GM12878 (cell line): ENCODE results near the gene ATP5PB. TPM values are rescaled to one million over a fixed set of nuclear protein-coding genes. Genes with fewer than 3 reads are reported as not detected.

Experiments used
- ATAC-seq: fragments of 200-7000 bp; cut with Tn5 transposase; 3 replicates; pipeline ENCODE4 v1.9.1; 2020; ENCODE audit warnings: mild to moderate bottlenecking, moderate library complexity
- BruUV-seq: library from RNA; stranded (reverse); fragments of 400-500 nt; replicated peaks from 2 replicates; lab custom pipeline; 2021; lab: Mats Ljungman, UMichigan
- CTCF ChIA-PET: fragments of 300-600 bp; sonication (Branson Sonifier 250); formaldehyde crosslinking; extraction: SDS; loops from one replicate; lab custom pipeline; 2021; ENCODE audit warnings: inconsistent platforms; lab: Yijun Ruan, JAX
- POLR2A ChIA-PET: fragments of 350-600 bp; formaldehyde crosslinking; extraction: SDS; loops from one replicate; lab custom pipeline; 2021; ENCODE audit warnings: inconsistent platforms; lab: Charles Lee
- RAD21 ChIA-PET: fragments of 300-600 bp; sonication (Branson Sonifier 250); formaldehyde crosslinking; loops from one replicate; lab custom pipeline; 2023; ENCODE audit warnings: antibody characterized with exemption; ENCODE audit not compliant: unreplicated experiment; lab: Charles Lee
- SMC1A ChIA-PET: fragments of 300-600 bp; sonication (Branson Sonifier 250); formaldehyde crosslinking; loops from one replicate; lab custom pipeline; 2023; ENCODE audit not compliant: unreplicated experiment, uncharacterized antibody; lab: Charles Lee
- DNase-seq: peaks from one replicate; pipeline ENCODE4 v3.0.0-alpha.2; 2011; ENCODE audit warnings: low read depth, low spot score
- FAIRE-seq: peaks from 3 replicates; lab custom pipeline; 2011; peaks lifted over from hg19 to GRCh38; lab: Jason Lieb, UNC
- H2AFZ ChIP-seq: 2 replicates; pipeline ENCODE4 v1.6.0; 2011; ENCODE audit warnings: low read depth, low read length, control low read depth; ENCODE audit not compliant: control insufficient read depth
- H3K27ac ChIP-seq: 2 replicates; pipeline ENCODE4 v1.5.1; 2011; ENCODE audit warnings: control low read depth; ENCODE audit not compliant: control insufficient read depth, insufficient read depth
- H3K27me3 ChIP-seq, 2 experiments: replicated peaks in 1 of 2; 2 replicates each; pipeline versions ENCODE4 v1.6.0 to v1.6.1; 2011; ENCODE audit warnings: low read length in 1 of 2; ENCODE audit not compliant: control insufficient read depth in 2 of 2, insufficient read depth in 2 of 2
- H3K36me3 ChIP-seq, 2 experiments: 2 replicates each; pipeline ENCODE4 v1.5.1; 2011; ENCODE audit warnings: low read length in 1 of 2; ENCODE audit not compliant: control insufficient read depth in 2 of 2, insufficient read depth in 2 of 2
- H3K4me1 ChIP-seq: 2 replicates; pipeline ENCODE4 v1.6.1; 2011; ENCODE audit warnings: mild to moderate bottlenecking, low read length, moderate library complexity, mixed read lengths; ENCODE audit not compliant: control insufficient read depth, insufficient read depth
- H3K4me2 ChIP-seq: 2 replicates; pipeline ENCODE4 v1.6.0; 2011; ENCODE audit warnings: control low read depth; ENCODE audit not compliant: control insufficient read depth, insufficient read depth
- H3K4me3 ChIP-seq: fragments of 200-600 bp; sonication (generic); 2 replicates; pipeline ENCODE4 v1.5.1; 2016
- H3K79me2 ChIP-seq: 2 replicates; pipeline ENCODE4 v1.6.0; 2011; ENCODE audit warnings: low read length; ENCODE audit not compliant: control insufficient read depth, insufficient read depth
- H3K9ac ChIP-seq: 2 replicates; pipeline ENCODE4 v1.8.0; 2011; ENCODE audit warnings: low read length, control low read depth, mixed read lengths; ENCODE audit not compliant: control insufficient read depth, insufficient read depth
- H3K9me3 ChIP-seq: replicated peaks from 3 replicates; pipeline ENCODE4 v1.5.1; 2011; ENCODE audit warnings: mild to moderate bottlenecking, low read length; ENCODE audit not compliant: control insufficient read depth, insufficient read depth
- H4K20me1 ChIP-seq: 2 replicates; pipeline ENCODE4 v1.6.0; 2011; ENCODE audit not compliant: control insufficient read depth, insufficient read depth
- CREM ChIP-seq: IDR thresholded peaks from 2 replicates; pipeline ENCODE4 v1.6.1; 2014; ENCODE audit warnings: antibody characterized with exemption, low read depth
- DPF2 ChIP-seq: fragments of 450-650 bp; IDR thresholded peaks from 2 replicates; pipeline ENCODE4 v1.6.1; 2017; ENCODE audit warnings: mild to moderate bottlenecking
- NFYA ChIP-seq: IDR thresholded peaks from 2 replicates; pipeline ENCODE4 v1.6.1; 2011; ENCODE audit warnings: low read depth, mild to moderate bottlenecking, low read length, improper control_type of control experiment, borderline replicate concordance
- NR2C1 ChIP-seq: fragments of 450-650 bp; IDR thresholded peaks from 2 replicates; pipeline ENCODE4 v1.6.1; 2017; ENCODE audit warnings: antibody characterized with exemption, mild to moderate bottlenecking, moderate library complexity
- SMC3 ChIP-seq: IDR thresholded peaks from 2 replicates; pipeline ENCODE4 v1.6.1; 2011; ENCODE audit warnings: low read length, improper control_type of control experiment, borderline replicate concordance
- SRF ChIP-seq, 2 experiments: IDR thresholded peaks; 2 replicates each; pipeline ENCODE4 v1.6.1; 2011; ENCODE audit warnings: low read depth in 2 of 2, low read length in 2 of 2, mild to moderate bottlenecking in 1 of 2, moderate library complexity in 1 of 2
- STAT3 ChIP-seq: IDR thresholded peaks from 2 replicates; pipeline ENCODE4 v1.6.1; 2011; ENCODE audit warnings: low read depth, low read length, improper control_type of control experiment
- SUPT20H ChIP-seq: IDR thresholded peaks from 2 replicates; pipeline ENCODE4 v1.6.1; 2011; ENCODE audit warnings: low read depth, mild to moderate bottlenecking, low read length, moderate library complexity, borderline replicate concordance; ENCODE audit not compliant: control insufficient read depth
- WGBS: methylation state at CpG from one replicate; pipeline ENCODE4 v1.1.6; 2016; ENCODE audit warnings: low lambda C conversion rate; ENCODE audit not compliant: insufficient replicate concordance, insufficient coverage; ENCODE audit errors: missing lambda C conversion rate; 5-methylcytosine and 5-hydroxymethylcytosine counted together
- in situ Hi-C: fragments of 300-500 bp; cut with MboI; formaldehyde crosslinking; loops from 9 replicates; pipeline ENCODE4 v1.14.3; 2018; ENCODE audit warnings: mixed read lengths
- intact Hi-C: fragments of 100-400 bp; cut with micrococcal nuclease; formaldehyde crosslinking; loops from one replicate; pipeline ENCODE4 v1.14.2; 2022; ENCODE audit not compliant: unreplicated experiment
- polyA plus RNA-seq, 11 experiments: library from polyadenylated mRNA; depleted of rRNA in 4 of 11; unstranded in 6 of 11; stranded (reverse) in 5 of 11; fragments of >200 nt; fragmentation: Nextera tagmentation in 4 of 11; fragmentation: Illumina TruSeq in 1 of 11; extraction: Ambion mirVana in 4 of 11; extraction: Trizol in 1 of 11; gene quantifications; 1 replicate in 1 of 11; 2 replicates in 10 of 11; pipeline versions ENCODE4 v1.2.1 to v1.2.3, GENCODE V29; 2011 to 2016; ENCODE audit warnings: inconsistent platforms in 2 of 11, missing spikeins in 2 of 11, low read depth in 1 of 11
- total RNA-seq, 4 experiments: library from RNA; depleted of rRNA in 3 of 4; stranded (reverse); fragments of >200 nt in 3 of 4; fragmentation: Illumina TruSeq in 1 of 4; extraction: Trizol in 1 of 4; gene quantifications; 2 replicates each; pipeline versions ENCODE4 v1.2.1 to v1.2.3, GENCODE V29; 2013 to 2021
- TF ChIP-seq, protein P1 (sequence below): fragments of 450-650 bp; IDR thresholded peaks from 2 replicates; pipeline ENCODE4 v1.6.1; 2017; ENCODE audit warnings: mild to moderate bottlenecking, moderate library complexity
- TF ChIP-seq, protein P2 (sequence below): IDR thresholded peaks from 2 replicates; pipeline ENCODE4 v1.6.1; 2012; ENCODE audit warnings: mild to moderate bottlenecking, low read depth, low read length
- TF ChIP-seq, protein P3 (sequence below): IDR thresholded peaks from 2 replicates; pipeline ENCODE4 v1.6.1; 2012; ENCODE audit warnings: low read depth, low read length, improper control_type of control experiment

ATP5PB gene
- total and polyA plus RNA-seq, 10 of the 15 experiments (the other 5 are each of a cell fraction or from before 2014, with no cell fraction given) = 380 to 1,760 (median 677) TPM

DNA sequence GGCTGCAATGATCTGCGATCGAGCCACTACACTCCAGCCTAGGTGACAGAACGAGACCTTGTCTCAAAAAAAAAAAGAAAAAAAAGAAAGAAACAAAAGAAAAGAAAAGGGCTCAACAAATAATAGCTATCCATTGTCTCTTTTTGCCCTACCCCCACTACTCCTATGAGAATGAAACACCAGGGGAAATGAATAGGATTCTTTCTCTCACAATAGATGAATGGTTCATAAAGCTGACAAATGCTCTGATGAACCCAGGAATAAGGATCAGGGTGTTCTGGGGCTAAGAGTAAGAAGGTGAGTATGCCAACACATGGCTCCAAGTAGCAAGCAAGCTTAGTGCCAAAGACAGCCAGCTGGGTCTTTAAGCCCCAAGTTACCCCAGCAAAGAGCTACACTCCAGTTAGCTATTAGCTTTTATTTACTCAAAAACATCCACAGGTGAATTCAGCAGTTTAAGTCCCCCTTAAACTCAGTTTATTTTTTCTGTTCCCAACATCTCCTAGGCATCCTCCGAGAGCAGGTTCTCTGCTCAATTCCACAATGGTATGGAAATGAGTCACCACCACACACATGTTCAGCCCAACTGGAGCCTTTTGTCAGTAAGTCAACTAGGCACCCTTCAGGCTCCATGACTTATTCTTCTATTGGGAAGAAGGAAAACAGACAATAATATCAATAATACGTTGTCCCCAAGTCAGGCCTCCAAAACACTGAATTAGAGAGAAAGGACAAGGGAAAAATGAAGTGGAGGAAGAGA, 49.9 kb downstream of the ATP5PB start (continued):
- TF ChIP-seq, protein P1, sequence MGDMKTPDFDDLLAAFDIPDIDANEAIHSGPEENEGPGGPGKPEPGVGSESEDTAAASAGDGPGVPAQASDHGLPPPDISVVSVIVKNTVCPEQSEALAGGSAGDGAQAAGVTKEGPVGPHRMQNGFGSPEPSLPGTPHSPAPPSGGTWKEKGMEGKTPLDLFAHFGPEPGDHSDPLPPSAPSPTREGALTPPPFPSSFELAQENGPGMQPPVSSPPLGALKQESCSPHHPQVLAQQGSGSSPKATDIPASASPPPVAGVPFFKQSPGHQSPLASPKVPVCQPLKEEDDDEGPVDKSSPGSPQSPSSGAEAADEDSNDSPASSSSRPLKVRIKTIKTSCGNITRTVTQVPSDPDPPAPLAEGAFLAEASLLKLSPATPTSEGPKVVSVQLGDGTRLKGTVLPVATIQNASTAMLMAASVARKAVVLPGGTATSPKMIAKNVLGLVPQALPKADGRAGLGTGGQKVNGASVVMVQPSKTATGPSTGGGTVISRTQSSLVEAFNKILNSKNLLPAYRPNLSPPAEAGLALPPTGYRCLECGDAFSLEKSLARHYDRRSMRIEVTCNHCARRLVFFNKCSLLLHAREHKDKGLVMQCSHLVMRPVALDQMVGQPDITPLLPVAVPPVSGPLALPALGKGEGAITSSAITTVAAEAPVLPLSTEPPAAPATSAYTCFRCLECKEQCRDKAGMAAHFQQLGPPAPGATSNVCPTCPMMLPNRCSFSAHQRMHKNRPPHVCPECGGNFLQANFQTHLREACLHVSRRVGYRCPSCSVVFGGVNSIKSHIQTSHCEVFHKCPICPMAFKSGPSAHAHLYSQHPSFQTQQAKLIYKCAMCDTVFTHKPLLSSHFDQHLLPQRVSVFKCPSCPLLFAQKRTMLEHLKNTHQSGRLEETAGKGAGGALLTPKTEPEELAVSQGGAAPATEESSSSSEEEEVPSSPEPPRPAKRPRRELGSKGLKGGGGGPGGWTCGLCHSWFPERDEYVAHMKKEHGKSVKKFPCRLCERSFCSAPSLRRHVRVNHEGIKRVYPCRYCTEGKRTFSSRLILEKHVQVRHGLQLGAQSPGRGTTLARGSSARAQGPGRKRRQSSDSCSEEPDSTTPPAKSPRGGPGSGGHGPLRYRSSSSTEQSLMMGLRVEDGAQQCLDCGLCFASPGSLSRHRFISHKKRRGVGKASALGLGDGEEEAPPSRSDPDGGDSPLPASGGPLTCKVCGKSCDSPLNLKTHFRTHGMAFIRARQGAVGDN = no peak
- TF ChIP-seq STAT3 (no peak), NR2C1 (no peak)

DNA sequence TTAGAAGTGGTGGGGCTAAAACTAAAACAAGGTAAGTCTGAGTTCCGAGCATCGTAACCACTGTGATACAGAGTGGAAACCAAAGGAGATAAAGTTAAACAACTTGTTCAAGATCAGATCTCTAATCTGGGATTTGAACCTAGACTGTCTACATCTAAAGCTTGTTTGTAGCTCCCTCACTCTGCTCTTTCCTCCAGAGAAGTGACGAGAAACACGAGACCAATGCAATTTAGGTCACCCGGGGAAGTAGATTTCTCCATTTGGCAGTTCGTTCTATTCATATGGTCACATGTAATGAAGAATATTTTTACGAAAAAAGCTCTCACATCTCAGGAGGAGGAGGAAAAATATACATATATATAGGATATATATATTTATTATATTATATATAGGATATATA, 52.4 kb downstream of the ATP5PB start:
- no TSS peak for BruUV-seq
- CTCF ChIA-PET = interaction anchor here (1.2 to 1.4 kb wide), 2 partner anchors 20 to 163 kb away, joined by 3 read pairs; no protein-coding TSS in a partner anchor
- H3K4me1 ChIP-seq = peaks cover 52% of the 10 kb centered on the region
- ATAC-seq = no peak
- no peaks in the 10 kb centered on the region for H3K36me3 ChIP-seq
- H3K9ac ChIP-seq = no peak overlapping the region
- no peak for DNase-seq
- WGBS = 77% methylated on average over 7 of the region's 7 CpGs
- no peak overlapping the region for H2AFZ ChIP-seq
- SMC1A ChIA-PET = no interaction called here
- no peak for FAIRE-seq
- no peaks in the 10 kb centered on the region for H3K27me3 ChIP-seq
- intact Hi-C loops (no loop called here), in situ Hi-C loops (loop anchor here (10.0 kb wide), 1 partner anchor 253 kb away; the partner anchor contains the start of gene DDX20)
- no peaks in the 10 kb centered on the region for H3K79me2 ChIP-seq
- H3K9me3 ChIP-seq = peaks cover 9% of the 10 kb centered on the region; the same call in 2 of the 3 replicates
- H4K20me1 ChIP-seq = no peaks in the 10 kb centered on the region
- POLR2A ChIA-PET = no interaction called here
- no peak overlapping the region for H3K4me3 ChIP-seq
- no peak overlapping the region for H3K27ac ChIP-seq
- RAD21 ChIA-PET = no interaction called here
- no peak overlapping the region for H3K4me2 ChIP-seq
- TF ChIP-seq DPF2 (no peak), SUPT20H (no peak), CREM (no peak), NFYA (no peak), SMC3 (no peak), SRF (IDR thresholded peaks at IDR 0.05; ENCODE audit: low read depth in 2 of 2, low read length in 2 of 2) (no peak)
- TF ChIP-seq, protein P2, sequence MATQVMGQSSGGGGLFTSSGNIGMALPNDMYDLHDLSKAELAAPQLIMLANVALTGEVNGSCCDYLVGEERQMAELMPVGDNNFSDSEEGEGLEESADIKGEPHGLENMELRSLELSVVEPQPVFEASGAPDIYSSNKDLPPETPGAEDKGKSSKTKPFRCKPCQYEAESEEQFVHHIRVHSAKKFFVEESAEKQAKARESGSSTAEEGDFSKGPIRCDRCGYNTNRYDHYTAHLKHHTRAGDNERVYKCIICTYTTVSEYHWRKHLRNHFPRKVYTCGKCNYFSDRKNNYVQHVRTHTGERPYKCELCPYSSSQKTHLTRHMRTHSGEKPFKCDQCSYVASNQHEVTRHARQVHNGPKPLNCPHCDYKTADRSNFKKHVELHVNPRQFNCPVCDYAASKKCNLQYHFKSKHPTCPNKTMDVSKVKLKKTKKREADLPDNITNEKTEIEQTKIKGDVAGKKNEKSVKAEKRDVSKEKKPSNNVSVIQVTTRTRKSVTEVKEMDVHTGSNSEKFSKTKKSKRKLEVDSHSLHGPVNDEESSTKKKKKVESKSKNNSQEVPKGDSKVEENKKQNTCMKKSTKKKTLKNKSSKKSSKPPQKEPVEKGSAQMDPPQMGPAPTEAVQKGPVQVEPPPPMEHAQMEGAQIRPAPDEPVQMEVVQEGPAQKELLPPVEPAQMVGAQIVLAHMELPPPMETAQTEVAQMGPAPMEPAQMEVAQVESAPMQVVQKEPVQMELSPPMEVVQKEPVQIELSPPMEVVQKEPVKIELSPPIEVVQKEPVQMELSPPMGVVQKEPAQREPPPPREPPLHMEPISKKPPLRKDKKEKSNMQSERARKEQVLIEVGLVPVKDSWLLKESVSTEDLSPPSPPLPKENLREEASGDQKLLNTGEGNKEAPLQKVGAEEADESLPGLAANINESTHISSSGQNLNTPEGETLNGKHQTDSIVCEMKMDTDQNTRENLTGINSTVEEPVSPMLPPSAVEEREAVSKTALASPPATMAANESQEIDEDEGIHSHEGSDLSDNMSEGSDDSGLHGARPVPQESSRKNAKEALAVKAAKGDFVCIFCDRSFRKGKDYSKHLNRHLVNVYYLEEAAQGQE = no peak
- TF ChIP-seq, protein P3, sequence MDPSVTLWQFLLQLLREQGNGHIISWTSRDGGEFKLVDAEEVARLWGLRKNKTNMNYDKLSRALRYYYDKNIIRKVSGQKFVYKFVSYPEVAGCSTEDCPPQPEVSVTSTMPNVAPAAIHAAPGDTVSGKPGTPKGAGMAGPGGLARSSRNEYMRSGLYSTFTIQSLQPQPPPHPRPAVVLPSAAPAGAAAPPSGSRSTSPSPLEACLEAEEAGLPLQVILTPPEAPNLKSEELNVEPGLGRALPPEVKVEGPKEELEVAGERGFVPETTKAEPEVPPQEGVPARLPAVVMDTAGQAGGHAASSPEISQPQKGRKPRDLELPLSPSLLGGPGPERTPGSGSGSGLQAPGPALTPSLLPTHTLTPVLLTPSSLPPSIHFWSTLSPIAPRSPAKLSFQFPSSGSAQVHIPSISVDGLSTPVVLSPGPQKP = no peak
